HepG2 (cell line): ENCODE measurements around the gene MYO1C. TPM values are rescaled to one million over a fixed set of nuclear protein-coding genes. Genes with fewer than 3 reads are reported as not detected.

ENCODE experiments used
- ATAC-seq: fragments of 200-7000 bp; cut with Tn5 transposase; 3 replicates; pipeline ENCODE4 v1.9.1; 2020; ENCODE audit warnings: mild to moderate bottlenecking, moderate library complexity
- BruUV-seq: library from RNA; stranded (reverse); fragments of 400-500 nt; replicated peaks from 2 replicates; lab custom pipeline; 2021; lab: Mats Ljungman, UMichigan
- CTCF ChIA-PET: fragments of 300-600 bp; formaldehyde crosslinking; extraction: SDS; loops from one replicate; lab custom pipeline; 2021; ENCODE audit warnings: low total read pairs, inconsistent platforms, low intra/inter-chr PET ratio; lab: Yijun Ruan, JAX
- POLR2A ChIA-PET: fragments of 350-600 bp; sonication (Branson Sonifier 250); formaldehyde crosslinking; loops from one replicate; lab custom pipeline; 2020; ENCODE audit warnings: antibody characterized with exemption, inconsistent platforms; lab: Yijun Ruan, JAX
- DNase-seq: peaks from one replicate; pipeline ENCODE4 v3.0.0-alpha.2; 2015; ENCODE audit warnings: low spot score
- FAIRE-seq: peaks from 3 replicates; lab custom pipeline; 2011; peaks lifted over from hg19 to GRCh38; lab: Jason Lieb, UNC
- H2AFZ ChIP-seq: one replicate; pipeline ENCODE4 v1.6.1; 2011; ENCODE audit warnings: low read length, inconsistent platforms
- H3K27ac ChIP-seq: fragments of 300-600 bp; 3 replicates; pipeline ENCODE4 v1.8.0; 2011; ENCODE audit warnings: mixed run types, mild to moderate bottlenecking, mixed read lengths, low read length, inconsistent platforms; ENCODE audit not compliant: insufficient read depth; ENCODE audit errors: extremely low read length
- H3K27me3 ChIP-seq, 2 experiments: fragments of 200-600 bp in 1 of 2; 2 replicates in 1 of 2; 3 replicates in 1 of 2; pipeline versions ENCODE4 v1.6.0 to v1.8.0; 2011; ENCODE audit warnings: low read length in 2 of 2, mild to moderate bottlenecking in 2 of 2, moderate library complexity in 2 of 2, inconsistent platforms in 1 of 2; ENCODE audit not compliant: insufficient read depth in 2 of 2, control insufficient read depth in 1 of 2
- H3K36me3 ChIP-seq, 2 experiments: fragments of 200-600 bp in 1 of 2; replicated peaks in 1 of 2; 2 replicates in 1 of 2; 3 replicates in 1 of 2; pipeline versions ENCODE4 v1.5.1 to v1.8.0; 2011; ENCODE audit warnings: low read length in 2 of 2, inconsistent platforms in 1 of 2; ENCODE audit not compliant: insufficient read depth in 2 of 2, control insufficient read depth in 1 of 2
- H3K4me1 ChIP-seq: 2 replicates; pipeline ENCODE4 v1.5.1; 2012; ENCODE audit warnings: low read length, inconsistent platforms; ENCODE audit not compliant: insufficient read depth
- H3K4me2 ChIP-seq: 2 replicates; pipeline ENCODE4 v1.6.0; 2011; ENCODE audit warnings: low read depth, low read length, inconsistent platforms
- H3K4me3 ChIP-seq, 3 experiments: fragments of 200-600 bp in 1 of 3; sonication (generic), shearing (Covaris generic) in 1 of 3; replicated peaks in 1 of 3; 2 replicates each; pipeline ENCODE4 v1.5.1; 2011 to 2016; ENCODE audit warnings: low read length in 3 of 3, inconsistent platforms in 2 of 3, low read depth in 2 of 3, mild to moderate bottlenecking in 2 of 3, control low read depth in 1 of 3, mixed read lengths in 1 of 3; ENCODE audit not compliant: insufficient read depth in 1 of 3
- H3K79me2 ChIP-seq: one replicate; pipeline ENCODE4 v1.6.1; 2011; ENCODE audit warnings: low read length, inconsistent platforms; ENCODE audit not compliant: insufficient read depth
- H3K9ac ChIP-seq: 2 replicates; pipeline ENCODE4 v1.6.0; 2011; ENCODE audit warnings: mild to moderate bottlenecking, low read depth, low read length, inconsistent platforms; ENCODE audit not compliant: insufficient read depth
- H3K9me3 ChIP-seq: 2 replicates; pipeline ENCODE4 v1.5.1; 2012; ENCODE audit warnings: mild to moderate bottlenecking, low read length
- H4K20me1 ChIP-seq: 2 replicates; pipeline ENCODE4 v1.6.0; 2011; ENCODE audit warnings: inconsistent platforms, mild to moderate bottlenecking, low read length, moderate library complexity; ENCODE audit not compliant: insufficient read depth
- HCFC1 ChIP-seq: fragments of 150-350 bp; IDR thresholded peaks from 2 replicates; pipeline ENCODE4 v1.6.1; 2014; ENCODE audit warnings: low read depth, low read length
- JUND ChIP-seq: sonication (generic); formaldehyde crosslinking; IDR thresholded peaks from 2 replicates; pipeline ENCODE4 v1.8.0; 2022; ENCODE audit warnings: mild to moderate bottlenecking, missing genetic modification reagents
- MEIS1 ChIP-seq: sonication (generic); formaldehyde crosslinking; IDR thresholded peaks from 2 replicates; pipeline ENCODE4 v1.9.0; 2021; ENCODE audit warnings: mild to moderate bottlenecking, missing genetic modification reagents, moderate library complexity, borderline replicate concordance
- MIXL1 ChIP-seq: IDR thresholded peaks from 2 replicates; pipeline ENCODE4 v1.6.1; 2016
- NCOA5 ChIP-seq: sonication (generic); formaldehyde crosslinking; IDR thresholded peaks from 2 replicates; pipeline ENCODE4 v1.4.0; 2020; ENCODE audit warnings: missing genetic modification reagents
- NR2F6 ChIP-seq, 2 experiments: IDR thresholded peaks; 2 replicates each; pipeline ENCODE4 v1.6.1; 2016; ENCODE audit warnings: antibody characterized with exemption in 1 of 2, mild to moderate bottlenecking in 1 of 2
- POGZ ChIP-seq: sonication (generic); formaldehyde crosslinking; IDR thresholded peaks from 2 replicates; pipeline ENCODE4 v1.4.0; 2020; ENCODE audit warnings: mild to moderate bottlenecking, missing genetic modification reagents
- PRMT3 ChIP-seq: sonication (generic); formaldehyde crosslinking; IDR thresholded peaks from 2 replicates; pipeline ENCODE4 v1.8.1; 2022; ENCODE audit warnings: low read depth, mild to moderate bottlenecking, moderate library complexity, missing genetic modification reagents, borderline replicate concordance
- SIN3A ChIP-seq: IDR thresholded peaks from 2 replicates; pipeline ENCODE4 v1.6.1; 2011; ENCODE audit warnings: low read depth, mild to moderate bottlenecking, control low read depth, low read length, borderline replicate concordance
- U2AF2 ChIP-seq: fragments of 200-400 bp; formaldehyde crosslinking; IDR thresholded peaks from 2 replicates; pipeline ENCODE4 v1.6.1; 2017; ENCODE audit warnings: low read depth, mild to moderate bottlenecking, low read length
- ZNF205 ChIP-seq: IDR thresholded peaks from 2 replicates; pipeline ENCODE4 v1.6.1; 2018; ENCODE audit warnings: missing biosample characterization, missing genetic modification reagents
- ZNF24 ChIP-seq: fragments of 450-650 bp; IDR thresholded peaks from 2 replicates; pipeline ENCODE4 v1.6.1; 2017; ENCODE audit warnings: antibody characterized with exemption, mild to moderate bottlenecking
- ZNF615 ChIP-seq: sonication (generic); formaldehyde crosslinking; IDR thresholded peaks from 2 replicates; pipeline ENCODE4 v1.5.0; 2020; ENCODE audit warnings: mild to moderate bottlenecking, missing genetic modification reagents, borderline replicate concordance
- WGBS: methylation state at CpG from one replicate; pipeline ENCODE4 v1.1.6; 2017; ENCODE audit warnings: low lambda C conversion rate; 5-methylcytosine and 5-hydroxymethylcytosine counted together
- in situ Hi-C: cut with HindIII; loops from 2 replicates; pipeline ENCODE4 v1.10.0; 2017; ENCODE audit warnings: low pct_unique_long_range_greater_than_20kb; ENCODE audit not compliant: extremely low pct_ligation_motif_present
- intact Hi-C: fragments of 100-400 bp; cut with micrococcal nuclease; formaldehyde crosslinking; loops from one replicate; pipeline ENCODE4 v1.10.0; 2022; ENCODE audit not compliant: unreplicated experiment
- polyA plus RNA-seq, 8 experiments: library from polyadenylated mRNA; depleted of rRNA in 3 of 8; stranded (reverse) in 7 of 8; unstranded in 1 of 8; fragments of >200 nt; fragmentation: Illumina TruSeq in 4 of 8; extraction: Trizol in 4 of 8; gene quantifications; 2 replicates each; pipeline versions ENCODE4 v1.2.1 to v1.2.3, GENCODE V29; 2011 to 2016; ENCODE audit warnings: low read depth in 4 of 8, missing spikeins in 1 of 8, mixed read lengths in 1 of 8; ENCODE audit not compliant: insufficient read depth in 1 of 8
- total RNA-seq, 5 experiments: library from RNA; depleted of rRNA; stranded (reverse); fragments of >200 nt; fragmentation: Illumina TruSeq; extraction: Trizol; gene quantifications; 2 replicates each; pipeline ENCODE4 v1.2.3, GENCODE V29; 2016; ENCODE audit warnings: low read depth in 1 of 5
- TF ChIP-seq, protein P1 (sequence below): sonication (generic); formaldehyde crosslinking; IDR thresholded peaks from 2 replicates; pipeline ENCODE4 v1.4.0; 2020; ENCODE audit warnings: missing genetic modification reagents, mild to moderate bottlenecking, borderline replicate concordance
- TF ChIP-seq, protein P2 (sequence below): sonication (generic); formaldehyde crosslinking; conservative IDR thresholded peaks from 2 replicates; pipeline ENCODE4 v1.4.0; 2020; ENCODE audit warnings: missing genetic modification reagents
- TF ChIP-seq, protein P3 (sequence below): sonication (generic); formaldehyde crosslinking; IDR thresholded peaks from 2 replicates; pipeline ENCODE4 v1.4.0; 2020; ENCODE audit warnings: missing genetic modification reagents
- TF ChIP-seq, protein P4 (sequence below): sonication (generic); formaldehyde crosslinking; IDR thresholded peaks from 2 replicates; pipeline ENCODE4 v1.8.1; 2023; ENCODE audit warnings: mild to moderate bottlenecking, missing genetic modification reagents
- TF ChIP-seq, protein P5 (sequence below): sonication (generic); formaldehyde crosslinking; IDR thresholded peaks from 2 replicates; pipeline ENCODE4 v1.5.0; 2020; ENCODE audit warnings: missing genetic modification reagents

The MYO1C gene
- total and polyA plus RNA-seq, 2 of the 13 experiments (the other 11 are each of a cell fraction or from before 2014, with no cell fraction given): 22.7 to 40.8 TPM

DNA sequence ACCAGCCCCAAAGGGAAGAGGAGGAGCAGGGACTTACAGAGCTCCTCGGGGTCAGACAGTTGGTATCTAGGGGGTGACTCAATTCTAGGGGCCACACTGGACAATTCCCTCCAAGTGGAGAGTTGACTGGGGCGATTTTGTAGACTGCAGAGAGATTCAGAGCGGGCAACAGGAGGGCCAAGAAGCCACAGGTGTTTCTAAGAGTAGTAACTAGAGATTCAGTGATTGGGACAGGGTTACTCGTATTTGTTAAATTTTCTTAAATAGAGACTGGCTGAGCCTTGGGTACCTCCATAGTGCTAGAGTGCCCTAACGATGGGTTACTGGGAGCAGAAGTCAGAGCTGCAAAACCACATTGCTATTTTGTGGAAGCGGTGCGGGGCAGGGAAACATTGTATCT, 27.2 kb upstream of the MYO1C start:
- in situ Hi-C loops: loop anchor here (5.0 to 10.0 kb wide), 2 partner anchors 152 to 245 kb away; partner anchors contain the start of genes BHLHA9 and TRARG1
- BruUV-seq: no TSS peak

More for the DNA sequence above, 27.2 kb upstream of the MYO1C start:
- Histone ChIP-seq H4K20me1 (no peaks in the 10 kb centered on the region), H3K27me3 (no peaks in the 10 kb centered on the region; a peak in 1 of 5 replicates), H3K9ac (no peak overlapping the region), H3K9me3 (no peaks in the 10 kb centered on the region), H3K4me3 (no peak overlapping the region), H3K4me2 (no peak overlapping the region), H3K36me3 (peaks cover 0 to 3% of the 10 kb centered on the region in 2 experiments; a peak in 4 of 5 replicates), H3K27ac (no peak overlapping the region), H3K4me1 (peaks cover 17% of the 10 kb centered on the region), H2AFZ (no peak overlapping the region), H3K79me2 (peaks cover 15% of the 10 kb centered on the region)
- POLR2A ChIA-PET: interaction anchor here (0.5 kb wide), 1 partner anchor 186 kb away, joined by 3 read pairs; no protein-coding TSS in a partner anchor
- TF ChIP-seq JUND (no peak), U2AF2 (no peak), ZNF205 (CRISPR knock-in tag) (no peak), NR2F6 (IDR thresholded peaks at IDR 0.05) (no peak), NR2F6 (CRISPR knock-in tag; IDR thresholded peaks at IDR 0.05) (no peak), SIN3A (no peak), ZNF615 (CRISPR knock-in tag) (no peak), MIXL1 (CRISPR knock-in tag) (no peak), HCFC1 (no peak), MEIS1 (CRISPR knock-in tag) (no peak), PRMT3 (CRISPR knock-in tag) (no peak), ZNF24 (no peak), NCOA5 (CRISPR knock-in tag) (no peak), POGZ (no peak)
- TF ChIP-seq, protein P1, sequence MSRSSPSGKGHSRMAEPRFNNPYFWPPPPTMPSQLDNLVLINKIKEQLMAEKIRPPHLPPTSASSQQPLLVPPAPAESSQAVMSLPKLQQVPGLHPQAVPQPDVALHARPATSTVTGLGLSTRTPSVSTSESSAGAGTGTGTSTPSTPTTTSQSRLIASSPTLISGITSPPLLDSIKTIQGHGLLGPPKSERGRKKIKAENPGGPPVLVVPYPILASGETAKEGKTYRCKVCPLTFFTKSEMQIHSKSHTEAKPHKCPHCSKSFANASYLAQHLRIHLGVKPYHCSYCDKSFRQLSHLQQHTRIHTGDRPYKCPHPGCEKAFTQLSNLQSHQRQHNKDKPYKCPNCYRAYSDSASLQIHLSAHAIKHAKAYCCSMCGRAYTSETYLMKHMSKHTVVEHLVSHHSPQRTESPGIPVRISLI: no peak
- TF ChIP-seq, protein P2, sequence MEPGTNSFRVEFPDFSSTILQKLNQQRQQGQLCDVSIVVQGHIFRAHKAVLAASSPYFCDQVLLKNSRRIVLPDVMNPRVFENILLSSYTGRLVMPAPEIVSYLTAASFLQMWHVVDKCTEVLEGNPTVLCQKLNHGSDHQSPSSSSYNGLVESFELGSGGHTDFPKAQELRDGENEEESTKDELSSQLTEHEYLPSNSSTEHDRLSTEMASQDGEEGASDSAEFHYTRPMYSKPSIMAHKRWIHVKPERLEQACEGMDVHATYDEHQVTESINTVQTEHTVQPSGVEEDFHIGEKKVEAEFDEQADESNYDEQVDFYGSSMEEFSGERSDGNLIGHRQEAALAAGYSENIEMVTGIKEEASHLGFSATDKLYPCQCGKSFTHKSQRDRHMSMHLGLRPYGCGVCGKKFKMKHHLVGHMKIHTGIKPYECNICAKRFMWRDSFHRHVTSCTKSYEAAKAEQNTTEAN: no peak
- TF ChIP-seq, protein P3, sequence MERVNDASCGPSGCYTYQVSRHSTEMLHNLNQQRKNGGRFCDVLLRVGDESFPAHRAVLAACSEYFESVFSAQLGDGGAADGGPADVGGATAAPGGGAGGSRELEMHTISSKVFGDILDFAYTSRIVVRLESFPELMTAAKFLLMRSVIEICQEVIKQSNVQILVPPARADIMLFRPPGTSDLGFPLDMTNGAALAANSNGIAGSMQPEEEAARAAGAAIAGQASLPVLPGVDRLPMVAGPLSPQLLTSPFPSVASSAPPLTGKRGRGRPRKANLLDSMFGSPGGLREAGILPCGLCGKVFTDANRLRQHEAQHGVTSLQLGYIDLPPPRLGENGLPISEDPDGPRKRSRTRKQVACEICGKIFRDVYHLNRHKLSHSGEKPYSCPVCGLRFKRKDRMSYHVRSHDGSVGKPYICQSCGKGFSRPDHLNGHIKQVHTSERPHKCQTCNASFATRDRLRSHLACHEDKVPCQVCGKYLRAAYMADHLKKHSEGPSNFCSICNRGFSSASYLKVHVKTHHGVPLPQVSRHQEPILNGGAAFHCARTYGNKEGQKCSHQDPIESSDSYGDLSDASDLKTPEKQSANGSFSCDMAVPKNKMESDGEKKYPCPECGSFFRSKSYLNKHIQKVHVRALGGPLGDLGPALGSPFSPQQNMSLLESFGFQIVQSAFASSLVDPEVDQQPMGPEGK (CRISPR knock-in tag): no peak
- TF ChIP-seq, protein P4, sequence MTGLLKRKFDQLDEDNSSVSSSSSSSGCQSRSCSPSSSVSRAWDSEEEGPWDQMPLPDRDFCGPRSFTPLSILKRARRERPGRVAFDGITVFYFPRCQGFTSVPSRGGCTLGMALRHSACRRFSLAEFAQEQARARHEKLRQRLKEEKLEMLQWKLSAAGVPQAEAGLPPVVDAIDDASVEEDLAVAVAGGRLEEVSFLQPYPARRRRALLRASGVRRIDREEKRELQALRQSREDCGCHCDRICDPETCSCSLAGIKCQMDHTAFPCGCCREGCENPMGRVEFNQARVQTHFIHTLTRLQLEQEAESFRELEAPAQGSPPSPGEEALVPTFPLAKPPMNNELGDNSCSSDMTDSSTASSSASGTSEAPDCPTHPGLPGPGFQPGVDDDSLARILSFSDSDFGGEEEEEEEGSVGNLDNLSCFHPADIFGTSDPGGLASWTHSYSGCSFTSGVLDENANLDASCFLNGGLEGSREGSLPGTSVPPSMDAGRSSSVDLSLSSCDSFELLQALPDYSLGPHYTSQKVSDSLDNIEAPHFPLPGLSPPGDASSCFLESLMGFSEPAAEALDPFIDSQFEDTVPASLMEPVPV (CRISPR knock-in tag): no peak
- TF ChIP-seq, protein P5, sequence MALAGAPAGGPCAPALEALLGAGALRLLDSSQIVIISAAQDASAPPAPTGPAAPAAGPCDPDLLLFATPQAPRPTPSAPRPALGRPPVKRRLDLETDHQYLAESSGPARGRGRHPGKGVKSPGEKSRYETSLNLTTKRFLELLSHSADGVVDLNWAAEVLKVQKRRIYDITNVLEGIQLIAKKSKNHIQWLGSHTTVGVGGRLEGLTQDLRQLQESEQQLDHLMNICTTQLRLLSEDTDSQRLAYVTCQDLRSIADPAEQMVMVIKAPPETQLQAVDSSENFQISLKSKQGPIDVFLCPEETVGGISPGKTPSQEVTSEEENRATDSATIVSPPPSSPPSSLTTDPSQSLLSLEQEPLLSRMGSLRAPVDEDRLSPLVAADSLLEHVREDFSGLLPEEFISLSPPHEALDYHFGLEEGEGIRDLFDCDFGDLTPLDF (CRISPR knock-in tag): no peak
- no peak for DNase-seq
- ATAC-seq: no peak
- CTCF ChIA-PET: no interaction called here
- intact Hi-C loops: loop anchor here (5.0 kb wide), 1 partner anchor 43 kb away; the partner anchor contains the start of gene PITPNA
- FAIRE-seq: no peak
- 89% methylated on average over 7 of the region's 7 CpGs for WGBS
